Astrocyte of the cerebellum (primary cell): ENCODE measurements around the gene ANKRD11.

Experiments
- DNase-seq: peaks from one replicate; pipeline ENCODE4 v3.0.0-alpha.2; 2011; ENCODE audit warnings: low read depth
- H3K4me3 ChIP-seq: 2 replicates; pipeline ENCODE4 v1.5.1; 2011; ENCODE audit warnings: mild to moderate bottlenecking, low read depth, low read length, moderate library complexity
- in situ Hi-C: cut with HindIII; loops from 2 replicates; pipeline ENCODE4 v1.10.0; 2017; ENCODE audit warnings: low sequenced_read_pairs
- TF ChIP-seq, protein P1 (sequence below): IDR thresholded peaks from 2 replicates; pipeline ENCODE4 v1.5.1; 2012; ENCODE audit warnings: low read length, low read depth, moderate library complexity, mild to moderate bottlenecking; ENCODE audit errors: missing control alignments

ANKRD11 gene

GRCh38 chr16:89373355-89374110 is 116.8 kb downstream of the ANKRD11 start:
- TF ChIP-seq, protein P1, sequence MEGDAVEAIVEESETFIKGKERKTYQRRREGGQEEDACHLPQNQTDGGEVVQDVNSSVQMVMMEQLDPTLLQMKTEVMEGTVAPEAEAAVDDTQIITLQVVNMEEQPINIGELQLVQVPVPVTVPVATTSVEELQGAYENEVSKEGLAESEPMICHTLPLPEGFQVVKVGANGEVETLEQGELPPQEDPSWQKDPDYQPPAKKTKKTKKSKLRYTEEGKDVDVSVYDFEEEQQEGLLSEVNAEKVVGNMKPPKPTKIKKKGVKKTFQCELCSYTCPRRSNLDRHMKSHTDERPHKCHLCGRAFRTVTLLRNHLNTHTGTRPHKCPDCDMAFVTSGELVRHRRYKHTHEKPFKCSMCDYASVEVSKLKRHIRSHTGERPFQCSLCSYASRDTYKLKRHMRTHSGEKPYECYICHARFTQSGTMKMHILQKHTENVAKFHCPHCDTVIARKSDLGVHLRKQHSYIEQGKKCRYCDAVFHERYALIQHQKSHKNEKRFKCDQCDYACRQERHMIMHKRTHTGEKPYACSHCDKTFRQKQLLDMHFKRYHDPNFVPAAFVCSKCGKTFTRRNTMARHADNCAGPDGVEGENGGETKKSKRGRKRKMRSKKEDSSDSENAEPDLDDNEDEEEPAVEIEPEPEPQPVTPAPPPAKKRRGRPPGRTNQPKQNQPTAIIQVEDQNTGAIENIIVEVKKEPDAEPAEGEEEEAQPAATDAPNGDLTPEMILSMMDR: no peak
- DNase-seq: no peak
- in situ Hi-C loops: no loop called here
- H3K4me3 ChIP-seq: no peak overlapping the region

DNA sequence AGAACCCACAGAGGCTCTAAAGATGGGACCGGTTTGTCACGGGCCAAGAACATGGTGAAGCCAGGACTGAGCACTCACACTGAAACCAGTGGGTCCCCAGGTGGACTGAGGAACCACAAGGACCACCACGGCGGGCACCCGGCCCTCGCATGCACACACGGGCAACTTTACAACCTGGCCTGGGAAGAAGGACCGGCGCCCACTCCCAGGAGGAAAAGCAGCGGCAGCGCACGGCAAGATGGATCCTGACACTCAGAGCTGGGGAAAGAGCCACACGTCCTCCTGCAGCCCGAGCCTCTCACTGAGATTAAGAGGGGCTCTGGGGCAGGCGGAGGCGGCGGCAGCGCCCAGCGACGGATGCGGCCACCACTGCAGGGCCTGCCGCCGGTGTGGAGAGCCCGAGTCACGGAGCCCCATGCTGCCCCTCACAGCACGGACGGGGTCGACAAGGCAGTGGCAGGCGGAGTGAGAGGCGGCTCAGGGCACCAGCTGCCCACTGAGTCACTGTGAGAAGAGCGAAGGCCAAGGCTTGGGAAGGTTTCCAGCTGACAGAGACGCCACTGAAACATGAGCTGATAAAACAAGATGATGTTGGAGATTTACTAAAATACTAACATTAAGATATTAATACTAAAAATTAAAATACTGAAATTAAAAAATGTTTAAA is 118.3 kb downstream of the ANKRD11 start:
- DNase-seq: no peak
- TF ChIP-seq, protein P1: no peak
- no peak overlapping the region for H3K4me3 ChIP-seq
- in situ Hi-C loops: no loop called here

GRCh38 chr16:89371386-89371785 is 119.0 kb downstream of the ANKRD11 start:
- no peak overlapping the region for H3K4me3 ChIP-seq
- no peak for DNase-seq
- in situ Hi-C loops: no loop called here
- TF ChIP-seq, protein P1: no peak

- in situ Hi-C loops: no loop called here
- H3K4me3 ChIP-seq: no peak overlapping the region
- TF ChIP-seq, protein P1: no peak
- DNase-seq: no peak
These were observed 119.8 kb downstream of the ANKRD11 start for GRCh38 chr16:89370601-89371000.

- TF ChIP-seq, protein P1: no peak
- H3K4me3 ChIP-seq: no peak overlapping the region
- no peak for DNase-seq
- in situ Hi-C loops: no loop called here
These were observed 120.3 kb downstream of the ANKRD11 start for GRCh38 chr16:89370081-89370511.

DNA sequence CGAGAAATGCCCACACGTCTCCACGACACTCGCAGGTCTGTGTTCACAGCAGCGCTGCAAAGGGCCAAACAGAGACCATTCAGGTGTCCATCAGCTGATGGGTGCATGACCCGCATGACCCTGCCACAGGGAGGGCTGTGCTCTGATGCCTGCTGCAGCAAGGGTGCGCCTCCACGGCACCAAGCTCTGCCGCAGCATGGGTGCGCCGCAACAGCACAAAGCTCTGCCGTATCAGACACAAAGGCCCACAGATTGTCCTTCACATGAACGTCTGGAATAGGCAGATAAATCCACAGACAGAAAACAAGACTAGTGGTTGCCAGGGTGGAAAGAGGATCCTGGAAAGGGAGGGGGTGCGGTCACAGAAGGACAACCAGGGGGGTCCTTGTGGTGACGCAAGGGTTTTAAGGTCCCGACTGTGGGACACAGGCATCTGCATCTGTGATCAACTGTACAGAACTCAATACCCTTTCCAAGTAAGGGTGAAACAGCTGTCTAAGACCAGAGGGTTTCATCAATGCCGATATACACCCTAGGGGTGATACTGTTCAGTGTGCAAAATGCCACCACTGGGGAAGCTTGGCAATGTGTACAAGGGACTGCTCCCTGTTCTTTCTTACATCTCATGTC is 121.0 kb downstream of the ANKRD11 start:
- DNase-seq: no peak

More for the DNA sequence above, 121.0 kb downstream of the ANKRD11 start:
- in situ Hi-C loops: no loop called here
- H3K4me3 ChIP-seq: no peak overlapping the region
- TF ChIP-seq, protein P1: no peak
